Aorta (tissue), 5 donors: ENCODE measurements around the gene UBAC2. TPM values are rescaled to one million over a fixed set of nuclear protein-coding genes. Genes with fewer than 3 reads are reported as not detected.

Experiments used
- ATAC-seq: fragments of 200-7000 bp; cut with Tn5 transposase; one replicate; pipeline ENCODE4 v1.9.1; 2022; ENCODE audit warnings: moderate library complexity; ENCODE audit not compliant: low FRiP score
- DNase-seq, 2 donors: peaks; one replicate each; pipeline ENCODE4 v3.0.0-alpha.2; 2020
- H3K27ac ChIP-seq, 2 donors: one replicate each; pipeline ENCODE4 v1.5.1; 2013; ENCODE audit warnings: low read length in 2 of 2, mild to moderate bottlenecking in 2 of 2, moderate library complexity in 2 of 2, control low read depth in 1 of 2, inconsistent platforms in 1 of 2, low read depth in 1 of 2
- H3K27me3 ChIP-seq, 2 donors: one replicate each; pipeline ENCODE4 v1.6.1; 2013; ENCODE audit warnings: control low read depth in 1 of 2, low read length in 1 of 2, mild to moderate bottlenecking in 1 of 2, moderate library complexity in 1 of 2; ENCODE audit not compliant: insufficient read depth in 2 of 2, control insufficient read depth in 1 of 2
- H3K36me3 ChIP-seq, 2 donors: one replicate each; pipeline ENCODE4 v1.6.1; 2013; ENCODE audit warnings: control low read depth in 1 of 2, low read length in 1 of 2, mild to moderate bottlenecking in 1 of 2; ENCODE audit not compliant: insufficient read depth in 2 of 2, control insufficient read depth in 1 of 2
- H3K4me1 ChIP-seq, 2 donors: one replicate each; pipeline ENCODE4 v1.6.1; 2013; ENCODE audit warnings: low read length in 2 of 2, control low read depth in 1 of 2, mild to moderate bottlenecking in 1 of 2, moderate library complexity in 1 of 2; ENCODE audit not compliant: insufficient read depth in 2 of 2, control insufficient read depth in 1 of 2
- H3K4me3 ChIP-seq, 2 donors: one replicate each; pipeline ENCODE4 v1.5.1; 2013; ENCODE audit warnings: low read length in 2 of 2, control low read depth in 1 of 2, mild to moderate bottlenecking in 1 of 2
- H3K9me3 ChIP-seq: one replicate; pipeline ENCODE4 v1.6.1; 2013; ENCODE audit warnings: mild to moderate bottlenecking, low read length; ENCODE audit not compliant: control insufficient read depth
- WGBS, 2 donors: extraction: QIAGEN DNeasy Blood & Tissue Kit; methylation state at CpG; one replicate each; pipeline ENCODE4 v1.1.7; 2013; 5-methylcytosine and 5-hydroxymethylcytosine counted together
- intact Hi-C, 2 donors: fragments of 100-400 bp; cut with DNase I; formaldehyde crosslinking; loops; one replicate each; pipeline versions ENCODE4 v1.14.2 to v1.15.0; 2022
- polyA plus RNA-seq, 2 donors: library from polyadenylated mRNA; stranded (reverse); fragments of 200-250 nt; gene quantifications; one replicate each; pipeline ENCODE4 v1.2.3, GENCODE V29; 2013
- total RNA-seq, 2 donors: library from RNA; stranded (reverse); fragmentation: NEBNext Ultra II Directional; extraction: Animal tissue kit (Norgen Biotek cat#: 25700); gene quantifications; one replicate each; pipeline ENCODE4 v1.2.1, GENCODE V29; 2021
- donor health status: healthy with polysubstance abuse.
- donor health status: Bipolar disorder and iron deficiency.
- donor health status: DM: no; HTN: no; CAD: no.
- donor health status: DM: no; HTN: no; CAD: no.
- donor health status: DM: yes; HTN: yes; CAD: no.

Gene UBAC2
- total and polyA plus RNA-seq, 4 donors = 44.4 to 54.2 (median 48.5) TPM

DNA sequence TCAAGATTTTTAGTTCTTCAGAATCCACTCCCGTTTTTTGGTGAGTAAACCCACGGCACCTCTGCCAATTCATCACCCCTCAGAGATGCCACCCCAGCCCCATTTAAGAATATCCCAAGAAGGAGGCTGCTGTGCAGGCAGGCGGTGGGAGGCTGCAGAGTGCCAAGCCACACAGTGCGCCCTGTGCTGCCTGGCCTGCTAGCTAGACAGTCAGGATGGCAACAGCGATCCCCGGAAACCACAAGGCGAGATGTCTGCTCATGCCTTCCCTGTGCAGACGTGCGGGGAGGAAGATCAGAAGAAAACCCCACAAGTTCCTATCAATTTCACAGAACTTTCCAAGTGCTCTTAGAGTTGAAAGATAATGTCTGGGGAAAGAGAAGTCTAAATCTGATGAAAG lies 171.3 kb downstream of the UBAC2 start:
- Histone ChIP-seq H3K4me3 (no peak overlapping the region), H3K27me3 (no peaks in the 10 kb centered on the region), H3K9me3 (no peaks in the 10 kb centered on the region), H3K4me1 (no peaks in the 10 kb centered on the region), H3K27ac (no peak overlapping the region), H3K36me3 (peaks cover 0 to 3% of the 10 kb centered on the region in 2 donors)
- no peak for ATAC-seq
- 94 to 96% methylated on average over 9 of the region's 9 CpGs for WGBS, 2 donors
- no peak for DNase-seq
- intact Hi-C loops = no loop called here

- Histone ChIP-seq H3K9me3 (no peaks in the 10 kb centered on the region), H3K4me3 (no peak overlapping the region), H3K4me1 (no peaks in the 10 kb centered on the region), H3K27me3 (no peaks in the 10 kb centered on the region), H3K27ac (no peak overlapping the region), H3K36me3 (peaks cover 0 to 1% of the 10 kb centered on the region in 2 donors)
- ATAC-seq (no peak), DNase-seq (no peak)
- WGBS, 2 donors = 95 to 98% methylated on average over 8 of the region's 8 CpGs
- intact Hi-C loops = no loop called here
These were observed 172.8 kb downstream of the UBAC2 start for GRCh38 chr13:99373436-99373835.

- Histone ChIP-seq H3K9me3 (no peaks in the 10 kb centered on the region), H3K4me3 (no peak overlapping the region), H3K27me3 (no peaks in the 10 kb centered on the region), H3K36me3 (no peaks in the 10 kb centered on the region), H3K27ac (no peak overlapping the region), H3K4me1 (no peaks in the 10 kb centered on the region)
- WGBS, 2 donors = 96 to 97% methylated on average over 10 of the region's 10 CpGs
- intact Hi-C loops = no loop called here
- ATAC-seq = no peak
- no peak for DNase-seq
These were observed 173.7 kb downstream of the UBAC2 start for GRCh38 chr13:99374169-99374991.

DNA sequence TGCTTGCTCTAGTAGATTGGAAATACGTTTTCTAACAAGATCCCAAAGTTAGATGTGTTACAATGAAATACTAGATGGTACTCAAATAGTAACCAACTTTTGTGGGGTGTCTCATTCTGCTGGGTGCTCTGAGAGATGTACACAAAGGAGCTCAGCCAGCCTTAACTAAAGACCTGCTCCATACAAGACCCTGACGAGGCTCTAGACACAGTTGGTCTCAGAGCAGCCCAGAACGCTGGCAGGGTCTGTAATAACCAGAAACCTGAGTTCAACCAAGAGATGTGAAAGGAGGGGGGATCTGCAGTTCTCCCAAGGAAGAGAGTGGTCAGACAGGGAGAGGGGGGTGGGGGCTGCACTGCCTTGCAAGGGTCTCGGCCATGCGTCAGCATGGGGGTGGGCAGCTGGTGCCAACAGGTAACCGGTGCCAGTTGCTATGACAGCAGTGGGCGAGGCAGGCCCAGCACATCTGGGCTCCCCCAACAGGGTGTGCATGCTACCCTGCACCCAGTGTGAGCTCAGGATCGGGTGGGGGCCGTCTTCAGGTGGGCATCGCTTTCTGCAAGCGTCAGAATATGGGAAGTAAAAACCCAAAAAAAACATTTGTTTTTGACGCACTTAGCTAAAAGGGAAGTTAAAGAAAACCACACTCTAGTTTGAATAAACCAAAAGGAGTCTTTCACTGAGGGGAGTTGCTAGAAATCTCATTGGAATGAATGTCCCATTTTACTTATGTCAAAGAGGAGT lies 174.5 kb downstream of the UBAC2 start:
- Histone ChIP-seq H3K4me1 (no peaks in the 10 kb centered on the region), H3K36me3 (no peaks in the 10 kb centered on the region), H3K27me3 (no peaks in the 10 kb centered on the region), H3K4me3 (no peak overlapping the region), H3K27ac (no peak overlapping the region), H3K9me3 (no peaks in the 10 kb centered on the region)
- 83 to 90% methylated on average over 12 of the region's 12 CpGs for WGBS, 2 donors
- intact Hi-C loops = no loop called here
- DNase-seq (peak in 1 of 2 donors; percentile 73), ATAC-seq (peak; percentile 44)

DNA sequence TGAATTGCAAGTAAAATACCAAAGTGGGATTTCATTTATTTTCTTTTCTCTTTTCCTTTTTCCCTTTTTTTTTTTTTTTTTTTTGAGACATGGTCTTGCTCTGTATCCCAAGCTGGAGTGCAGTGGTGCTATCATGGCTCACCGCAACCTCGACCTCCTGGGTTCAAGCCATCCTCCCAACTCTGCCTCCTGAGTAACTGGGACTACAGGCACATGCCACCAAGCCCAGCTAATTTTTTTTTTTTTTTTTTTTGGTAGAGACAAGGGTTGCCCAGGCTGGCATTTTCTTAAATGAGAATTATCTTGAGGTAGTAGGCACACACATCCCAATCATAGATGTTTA lies 175.1 kb downstream of the UBAC2 start:
- WGBS, 2 donors = 94 to 98% methylated on average over 2 of the region's 2 CpGs
- no peaks in the 10 kb centered on the region for H3K4me1 ChIP-seq
- ATAC-seq (no peak), DNase-seq (no peak)
- H3K36me3 ChIP-seq = no peaks in the 10 kb centered on the region
- no peaks in the 10 kb centered on the region for H3K9me3 ChIP-seq
- H3K4me3 ChIP-seq = no peak overlapping the region
- no peaks in the 10 kb centered on the region for H3K27me3 ChIP-seq
- intact Hi-C loops = no loop called here
- no peak overlapping the region for H3K27ac ChIP-seq

DNA sequence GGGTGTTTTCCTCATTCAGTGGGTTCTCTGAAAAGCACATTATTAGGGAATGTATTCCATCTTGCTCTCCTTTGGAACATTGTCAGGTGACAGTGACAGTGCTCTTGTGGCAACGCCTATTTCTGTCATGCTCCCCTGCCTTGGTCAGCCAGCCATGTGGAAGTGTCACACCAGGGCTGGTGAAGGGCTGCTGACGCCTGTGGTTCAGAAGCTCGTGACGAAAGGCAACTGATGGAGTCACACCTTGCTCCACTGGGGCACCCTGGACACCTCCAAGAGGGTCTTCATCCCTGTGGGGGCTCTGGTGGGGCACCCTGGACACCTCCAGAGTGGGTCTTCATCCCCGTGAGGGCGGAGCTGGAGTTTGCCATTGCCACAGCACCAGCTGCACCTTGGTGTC lies 175.5 kb downstream of the UBAC2 start:
- no peaks in the 10 kb centered on the region for H3K36me3 ChIP-seq
- no peak overlapping the region for H3K27ac ChIP-seq

GRCh38 chr13:99376924-99377323 lies 176.3 kb downstream of the UBAC2 start:
- Histone ChIP-seq H3K27ac (no peak overlapping the region), H3K27me3 (no peaks in the 10 kb centered on the region), H3K9me3 (no peaks in the 10 kb centered on the region), H3K36me3 (no peaks in the 10 kb centered on the region), H3K4me1 (no peaks in the 10 kb centered on the region), H3K4me3 (no peak overlapping the region)
- ATAC-seq (no peak), DNase-seq (no peak)
- intact Hi-C loops = no loop called here
- 95 to 97% methylated on average over 9 of the region's 9 CpGs for WGBS, 2 donors

More for the DNA sequence above, 175.5 kb downstream of the UBAC2 start:
- H3K9me3 ChIP-seq = no peaks in the 10 kb centered on the region
- peak; percentile 32 for ATAC-seq
- intact Hi-C loops = no loop called here
- H3K4me1 ChIP-seq = no peaks in the 10 kb centered on the region
- no peaks in the 10 kb centered on the region for H3K27me3 ChIP-seq
- peak in 1 of 2 donors; percentile 71 for DNase-seq
- H3K4me3 ChIP-seq = no peak overlapping the region
- WGBS, 2 donors = 92 to 93% methylated on average over 6 of the region's 6 CpGs

DNA sequence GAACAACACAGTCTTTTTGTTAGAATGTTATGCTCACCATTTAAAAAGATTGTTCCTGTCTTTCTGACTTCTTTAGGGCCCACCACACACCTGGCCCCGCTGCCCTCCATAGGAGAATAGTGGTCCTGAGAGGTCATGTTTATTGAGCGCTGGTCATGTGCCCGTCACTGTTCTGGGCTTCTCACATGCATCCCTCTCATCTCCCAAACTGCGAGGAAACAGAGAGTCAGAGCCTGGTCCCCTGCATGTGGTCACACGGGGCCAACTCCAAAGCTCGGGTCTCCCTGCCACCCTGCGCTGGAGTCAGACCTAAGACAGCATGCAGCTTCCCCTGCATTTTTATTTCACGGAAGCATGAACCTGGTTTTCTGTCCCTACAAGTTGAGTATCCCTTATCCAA lies 177.0 kb downstream of the UBAC2 start:
- 91 to 95% methylated on average over 8 of the region's 8 CpGs for WGBS, 2 donors
- Histone ChIP-seq H3K27ac (no peak overlapping the region), H3K4me1 (no peaks in the 10 kb centered on the region), H3K9me3 (no peaks in the 10 kb centered on the region), H3K4me3 (no peak overlapping the region), H3K36me3 (no peaks in the 10 kb centered on the region), H3K27me3 (no peaks in the 10 kb centered on the region)
- ATAC-seq (no peak), DNase-seq (no peak)
- intact Hi-C loops = no loop called here
